ENCODE measurements around the gene RPL11. TPM values are rescaled to one million over a fixed set of nuclear protein-coding genes. Genes with fewer than 3 reads are reported as not detected.

Gene RPL11
- total and polyA plus RNA-seq, 2 of the 8 experiments (the other 6 are each of a cell fraction or from before 2014, with no cell fraction given) = 1,192 to 1,426 TPM

- H2BK15ac ChIP-seq (ENCODE audit: low read length) = no peak overlapping the region
- H3K79me1 ChIP-seq (ENCODE audit: low read depth, low read length) = no peaks in the 10 kb centered on the region; the same call in 1 of the 2 replicates
- no peaks in the 10 kb centered on the region for H3K27me3 ChIP-seq (replicated peaks in 1 of 4; ENCODE audit: control insufficient read depth in 3 of 4, extremely low read depth in 1 of 4, insufficient read depth in 3 of 4, low read length in 3 of 4)
- H3K27ac ChIP-seq (ENCODE audit: low read depth, low read length) = no peak overlapping the region
- H2BK20ac ChIP-seq (ENCODE audit: low read length) = no peak overlapping the region
- H3K4me3 ChIP-seq (ENCODE audit: extremely low read depth in 1 of 4, insufficient read depth in 2 of 4, low read depth in 3 of 4, low read length in 4 of 4) = no peak overlapping the region
- FAIRE-seq = no peak
- DNase-seq (ENCODE audit: low read depth in 1 of 2, low spot score in 2 of 2) = no peak
- H4K20me1 ChIP-seq (replicated peaks in 1 of 2; ENCODE audit: control insufficient read depth in 1 of 2, insufficient read depth in 2 of 2, low read length in 2 of 2) = peaks cover 18 to 22% of the 10 kb centered on the region in 2 experiments
- CTCF ChIA-PET (ENCODE audit: partially characterized antibody) = interaction anchor here (1.3 to 2.0 kb wide), 2 partner anchors 17 to 69 kb away, joined by 4 to 7 read pairs; no protein-coding TSS in a partner anchor
- H3K4ac ChIP-seq (replicated peaks; ENCODE audit: insufficient read length, low read depth, low read length) = no peak overlapping the region
- peaks cover 3 to 53% of the 10 kb centered on the region in 2 experiments; a peak in 3 of 4 replicates for H3K79me2 ChIP-seq (ENCODE audit: control insufficient read depth in 1 of 2, insufficient read depth in 2 of 2, low read length in 2 of 2)
- POLR2A ChIA-PET (ENCODE audit: partially characterized antibody) = interaction anchor here (0.7 to 12.3 kb wide), 7 partner anchors 6 to 53 kb away, joined by 3 to 190 read pairs (median 12); partner anchors contain the start of genes ELOA and RPL11
- H2BK120ac ChIP-seq (replicated peaks; ENCODE audit: low read depth, low read length) = no peak overlapping the region
- no peak overlapping the region for H3K9ac ChIP-seq (replicated peaks in 1 of 4; ENCODE audit: extremely low read depth in 1 of 4, low read depth in 3 of 4, low read length in 3 of 4)
- no peak overlapping the region for H2AK5ac ChIP-seq (ENCODE audit: low read depth, low read length)
- no peak overlapping the region for H4K5ac ChIP-seq (ENCODE audit: insufficient read length, low read depth, low read length)
- no peak overlapping the region for H2AFZ ChIP-seq (ENCODE audit: low read length)
- peaks cover 0 to under 1% (median 0%) of the 10 kb centered on the region in 4 experiments; a peak in 1 of 7 replicates for H3K4me1 ChIP-seq (replicated peaks in 1 of 4; ENCODE audit: control insufficient read depth in 3 of 4, insufficient read depth in 4 of 4, low read length in 3 of 4)
- H2BK5ac ChIP-seq (ENCODE audit: low read depth, low read length) = no peak overlapping the region
- 96% methylated on average over 2 of the region's 2 CpGs; no CpG with 5 or more reads in 1 of the 2 experiments for WGBS, 2 experiments (ENCODE audit: extremely low coverage in 1 of 2, insufficient coverage in 1 of 2, insufficient read length in 1 of 2, insufficient replicate concordance in 2 of 2, low coverage in 1 of 2, low lambda C conversion rate in 2 of 2, missing lambda C conversion rate in 1 of 2)
- no peak overlapping the region for H4K91ac ChIP-seq (replicated peaks; ENCODE audit: insufficient read length, low read length)
- H2BK12ac ChIP-seq (ENCODE audit: low read depth, low read length) = no peak overlapping the region
- TF ChIP-seq HDAC2 (IDR thresholded peaks at IDR 0.05; ENCODE audit: borderline replicate concordance in 1 of 2, low read depth in 2 of 2, low read length in 2 of 2) (no peak), POLR2AphosphoS5 (IDR thresholded peaks at IDR 0.05; ENCODE audit: low read depth, low read length) (peak; percentile 60; the same call in 1 of the 2 replicates), RAD21 (IDR thresholded peaks at IDR 0.05 in 1 of 2, conservative IDR thresholded peaks at IDR 0.05 in 1 of 2; ENCODE audit: low read depth in 2 of 2, low read length in 2 of 2) (no peak), HDAC6 (IDR thresholded peaks at IDR 0.05; ENCODE audit: low read depth, low read length) (no peak), CBX8 (IDR thresholded peaks at IDR 0.05; ENCODE audit: borderline replicate concordance, low read depth, low read length) (no peak)
- H3K56ac ChIP-seq (replicated peaks; ENCODE audit: insufficient read length, low read depth, low read length) = no peak overlapping the region
- no peaks in the 10 kb centered on the region for H3K9me3 ChIP-seq (ENCODE audit: insufficient read depth in 2 of 2, low read depth in 1 of 2, low read length in 1 of 2)
- H3K14ac ChIP-seq (ENCODE audit: insufficient read length) = no peak overlapping the region
- no peak overlapping the region for H3K23ac ChIP-seq (ENCODE audit: insufficient read length)
- no peak overlapping the region for H4K8ac ChIP-seq (ENCODE audit: extremely low read depth, insufficient read depth, low read length)
- no peak overlapping the region for H3K4me2 ChIP-seq (ENCODE audit: insufficient read depth in 1 of 2, low read depth in 2 of 2, low read length in 2 of 2)
- peaks cover 22 to 74% (median 49%) of the 10 kb centered on the region in 4 experiments for H3K36me3 ChIP-seq (ENCODE audit: control insufficient read depth in 2 of 4, insufficient read depth in 4 of 4, low read length in 3 of 4)
- H3K23me2 ChIP-seq (ENCODE audit: low read depth, low read length) = no peaks in the 10 kb centered on the region
- no peak overlapping the region for H3K18ac ChIP-seq (ENCODE audit: extremely low read depth, low read length)
Observed at GRCh38 chr1:23701310-23701709, 9.7 kb downstream of the RPL11 start.

Data from H1 (cell line).